D721Med (cell line): ENCODE measurements around the gene SHISA5.

Source experiments
- DNase-seq: peaks from one replicate; pipeline ENCODE4 v3.0.0; 2011; ENCODE audit warnings: low spot score; ENCODE audit not compliant: insufficient read length
- FAIRE-seq: peaks from 2 replicates; lab custom pipeline; 2011; peaks lifted over from hg19 to GRCh38; lab: Jason Lieb, UNC
- TF ChIP-seq, protein P1 (sequence below): IDR thresholded peaks from 2 replicates; pipeline ENCODE4 v1.5.1; 2012; ENCODE audit warnings: mild to moderate bottlenecking, control low read depth; ENCODE audit not compliant: insufficient read depth; ENCODE audit errors: missing control alignments

Gene SHISA5

DNA sequence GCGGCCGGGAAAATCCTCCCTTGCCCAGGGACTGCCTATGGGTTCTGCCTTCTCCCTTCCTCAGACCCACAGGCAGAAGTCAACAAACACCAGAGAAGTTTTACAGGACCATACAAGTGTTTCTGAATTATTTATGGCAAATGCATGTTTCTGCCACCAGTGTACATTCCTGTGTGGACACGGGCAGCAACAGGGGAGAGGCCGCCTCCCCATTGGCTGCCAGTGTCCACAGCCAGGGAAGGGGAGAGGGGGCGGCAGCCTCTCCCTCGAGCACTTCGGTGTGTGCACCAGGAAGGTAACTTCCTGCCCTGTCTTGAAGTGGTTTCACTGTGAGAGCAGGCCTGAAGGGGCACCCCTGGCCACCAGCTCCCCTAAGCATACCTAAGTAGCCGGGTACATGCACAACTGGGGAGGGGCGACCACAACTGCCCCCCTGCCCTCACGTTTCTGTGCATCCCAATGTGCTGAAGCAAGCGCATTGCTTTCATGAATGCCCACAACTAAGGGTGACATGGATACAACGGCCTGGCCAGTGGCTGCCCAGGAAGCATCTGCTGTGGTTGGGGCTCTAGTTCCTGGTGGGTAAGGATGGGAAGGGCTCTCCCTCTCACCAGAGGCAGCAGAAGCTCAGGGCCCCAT, 14.8 kb upstream of the SHISA5 start:
- no peak for FAIRE-seq

DNA sequence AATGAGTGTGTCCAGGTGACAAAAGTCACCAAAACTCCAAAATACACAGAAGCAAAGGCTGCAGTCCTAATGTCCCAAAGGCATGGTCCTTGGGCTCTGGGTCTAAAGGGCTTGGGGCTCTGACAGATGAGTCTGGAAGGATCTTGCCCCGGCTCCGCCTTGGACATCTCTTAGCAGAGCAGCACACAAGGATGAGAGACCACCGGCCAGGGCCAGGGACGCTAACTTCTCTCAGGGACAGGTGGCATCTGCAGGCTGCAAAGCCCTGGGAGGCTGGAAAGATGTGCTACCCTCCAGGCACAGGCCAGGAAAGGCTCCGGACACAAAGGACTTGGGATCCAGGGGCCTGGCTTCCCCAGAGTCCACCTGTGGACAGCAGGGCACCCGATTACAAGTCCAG, 14.1 kb upstream of the SHISA5 start:
- TF ChIP-seq, protein P1, sequence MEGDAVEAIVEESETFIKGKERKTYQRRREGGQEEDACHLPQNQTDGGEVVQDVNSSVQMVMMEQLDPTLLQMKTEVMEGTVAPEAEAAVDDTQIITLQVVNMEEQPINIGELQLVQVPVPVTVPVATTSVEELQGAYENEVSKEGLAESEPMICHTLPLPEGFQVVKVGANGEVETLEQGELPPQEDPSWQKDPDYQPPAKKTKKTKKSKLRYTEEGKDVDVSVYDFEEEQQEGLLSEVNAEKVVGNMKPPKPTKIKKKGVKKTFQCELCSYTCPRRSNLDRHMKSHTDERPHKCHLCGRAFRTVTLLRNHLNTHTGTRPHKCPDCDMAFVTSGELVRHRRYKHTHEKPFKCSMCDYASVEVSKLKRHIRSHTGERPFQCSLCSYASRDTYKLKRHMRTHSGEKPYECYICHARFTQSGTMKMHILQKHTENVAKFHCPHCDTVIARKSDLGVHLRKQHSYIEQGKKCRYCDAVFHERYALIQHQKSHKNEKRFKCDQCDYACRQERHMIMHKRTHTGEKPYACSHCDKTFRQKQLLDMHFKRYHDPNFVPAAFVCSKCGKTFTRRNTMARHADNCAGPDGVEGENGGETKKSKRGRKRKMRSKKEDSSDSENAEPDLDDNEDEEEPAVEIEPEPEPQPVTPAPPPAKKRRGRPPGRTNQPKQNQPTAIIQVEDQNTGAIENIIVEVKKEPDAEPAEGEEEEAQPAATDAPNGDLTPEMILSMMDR = no peak
- no peak for FAIRE-seq
- DNase-seq = no peak

More for the DNA sequence above, 14.8 kb upstream of the SHISA5 start:
- TF ChIP-seq, protein P1 = no peak
- DNase-seq = no peak

DNA sequence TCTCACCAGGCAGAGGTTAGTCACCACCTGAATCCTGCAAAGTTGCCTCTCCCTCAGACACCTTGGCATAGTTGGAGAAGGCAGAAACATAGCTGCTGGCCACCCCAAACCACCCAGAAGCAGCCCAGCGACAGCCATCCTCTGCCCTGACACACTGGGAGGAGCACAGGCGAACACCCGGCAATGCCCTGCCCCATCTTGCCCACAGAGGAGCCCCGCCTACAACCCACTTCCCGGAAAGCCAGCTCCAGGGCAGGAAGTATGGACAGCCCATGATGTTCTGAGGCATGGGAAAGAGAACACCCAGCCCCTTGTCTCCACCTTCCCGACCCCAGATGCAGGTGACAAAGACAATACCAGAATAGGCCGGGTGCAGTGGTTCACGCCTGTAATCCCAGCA, 12.6 kb upstream of the SHISA5 start:
- FAIRE-seq (no peak), DNase-seq (no peak)
- TF ChIP-seq, protein P1 = no peak

DNA sequence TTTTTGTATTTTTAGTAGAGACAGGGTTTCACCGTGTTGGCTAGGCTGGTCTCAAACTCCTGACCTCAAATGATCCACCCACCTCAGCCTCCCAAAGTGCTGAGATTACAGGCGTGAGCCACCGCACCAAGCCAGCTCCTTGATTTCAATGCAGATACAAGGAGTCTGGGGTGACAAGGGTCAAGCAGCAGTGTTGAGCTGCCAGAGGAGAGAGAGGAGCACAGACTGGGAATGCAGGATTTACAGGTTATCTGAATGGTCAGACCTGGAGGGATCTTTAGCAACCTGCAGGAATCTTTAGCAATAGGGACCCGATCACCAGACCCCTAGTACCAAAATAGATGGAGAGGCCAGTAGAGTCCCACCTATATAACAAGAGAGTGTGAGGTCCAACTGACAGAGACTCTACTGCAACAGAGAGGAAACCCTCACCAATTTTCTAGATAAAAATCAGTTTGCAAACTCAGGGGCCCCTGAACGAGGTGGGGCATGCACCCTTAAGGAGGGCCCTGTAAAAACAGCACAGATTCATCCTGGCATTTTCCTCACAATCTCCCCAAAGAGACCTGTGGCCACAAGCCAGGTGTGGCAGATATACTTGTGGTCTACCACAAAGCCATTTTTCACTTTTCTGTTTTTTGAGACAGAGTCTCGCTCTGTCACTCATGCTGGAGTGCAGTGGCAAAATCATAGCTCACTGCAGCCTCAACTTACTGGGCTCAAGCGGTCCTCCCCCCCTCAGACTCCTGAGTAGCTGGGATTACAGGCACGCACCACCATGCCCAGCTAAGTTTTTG, 10.7 kb upstream of the SHISA5 start:
- DNase-seq (no peak), FAIRE-seq (no peak)
- TF ChIP-seq, protein P1 = no peak

DNA sequence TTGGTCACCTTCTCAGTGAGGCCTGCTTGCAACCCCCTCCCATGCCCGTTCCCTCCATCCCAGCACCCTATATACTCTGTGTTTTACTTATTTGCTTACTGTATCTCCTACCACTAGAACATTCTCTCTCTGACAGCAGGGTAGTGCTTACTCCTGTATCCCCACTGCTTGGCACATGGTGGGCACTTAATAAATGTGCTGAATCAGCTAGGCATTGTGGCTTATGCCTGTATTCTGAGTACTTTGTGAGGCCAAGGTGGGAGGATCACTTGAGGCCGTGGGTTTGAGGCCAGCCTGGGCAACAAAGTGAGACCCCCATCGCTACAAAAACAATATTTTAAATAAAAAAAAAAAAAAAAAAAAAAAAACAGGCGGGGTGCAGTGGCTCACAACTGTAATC, 7.6 kb upstream of the SHISA5 start:
- no peak for FAIRE-seq
- TF ChIP-seq, protein P1 = no peak
- DNase-seq = no peak

DNA sequence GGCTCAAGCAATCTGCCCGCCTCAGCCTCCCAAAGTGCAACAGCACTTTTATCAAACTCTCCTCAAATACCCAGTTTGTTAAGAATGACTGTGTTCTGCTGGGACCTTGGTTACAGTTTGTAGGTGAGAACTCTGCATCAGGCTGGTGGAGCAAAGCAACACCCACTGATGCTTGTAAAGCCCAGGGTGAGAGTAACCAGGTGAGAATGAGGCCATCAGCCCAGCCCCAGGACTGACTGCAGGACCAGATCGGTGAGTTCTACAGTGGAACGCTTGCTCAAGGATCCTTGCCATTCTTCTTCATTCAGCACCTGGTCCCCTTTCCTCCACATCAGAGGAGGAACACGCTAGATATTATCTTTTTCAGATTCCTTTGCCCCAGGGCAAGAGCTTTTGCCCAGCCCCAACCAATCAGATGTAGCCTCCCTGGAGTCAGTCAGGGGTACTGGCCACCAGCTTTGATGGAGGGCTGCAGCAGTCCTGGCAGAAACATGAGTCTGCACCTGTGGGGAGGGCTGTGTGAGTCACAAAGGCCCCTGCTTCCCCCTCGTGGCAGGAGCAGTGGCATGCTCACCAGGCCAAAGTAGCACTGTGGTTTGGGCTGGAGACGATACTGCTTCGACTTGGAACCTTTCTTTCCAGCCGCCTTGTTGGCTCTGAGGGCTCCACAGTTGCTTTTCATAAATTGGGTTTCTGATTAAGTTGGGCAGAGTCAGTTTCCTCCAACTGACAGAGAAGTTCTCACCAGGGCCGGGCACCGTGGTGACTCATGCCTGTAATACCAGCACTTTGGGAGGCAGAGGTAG, 3.5 kb upstream of the SHISA5 start:
- DNase-seq (no peak), FAIRE-seq (no peak)

More for the DNA sequence above, 3.5 kb upstream of the SHISA5 start:
- TF ChIP-seq, protein P1 = peak; percentile 73
